Activated naive CD4-positive, alpha-beta T cell (primary cell): ENCODE data around the gene TMED4.
A peak's percentile ranks its signal among the peaks of the same experiment; 100 is the strongest.
"Not testable (repeated sequence)": the region's sequence is repeated elsewhere in the genome, so short reads cannot be mapped to it uniquely, and the experiment has no call there.

ENCODE experiments used
- DNase-seq, 4 experiments: peaks; one replicate each; lab custom pipeline; 2025; lab: John Stamatoyannopoulos, UW

Gene TMED4

DNA sequence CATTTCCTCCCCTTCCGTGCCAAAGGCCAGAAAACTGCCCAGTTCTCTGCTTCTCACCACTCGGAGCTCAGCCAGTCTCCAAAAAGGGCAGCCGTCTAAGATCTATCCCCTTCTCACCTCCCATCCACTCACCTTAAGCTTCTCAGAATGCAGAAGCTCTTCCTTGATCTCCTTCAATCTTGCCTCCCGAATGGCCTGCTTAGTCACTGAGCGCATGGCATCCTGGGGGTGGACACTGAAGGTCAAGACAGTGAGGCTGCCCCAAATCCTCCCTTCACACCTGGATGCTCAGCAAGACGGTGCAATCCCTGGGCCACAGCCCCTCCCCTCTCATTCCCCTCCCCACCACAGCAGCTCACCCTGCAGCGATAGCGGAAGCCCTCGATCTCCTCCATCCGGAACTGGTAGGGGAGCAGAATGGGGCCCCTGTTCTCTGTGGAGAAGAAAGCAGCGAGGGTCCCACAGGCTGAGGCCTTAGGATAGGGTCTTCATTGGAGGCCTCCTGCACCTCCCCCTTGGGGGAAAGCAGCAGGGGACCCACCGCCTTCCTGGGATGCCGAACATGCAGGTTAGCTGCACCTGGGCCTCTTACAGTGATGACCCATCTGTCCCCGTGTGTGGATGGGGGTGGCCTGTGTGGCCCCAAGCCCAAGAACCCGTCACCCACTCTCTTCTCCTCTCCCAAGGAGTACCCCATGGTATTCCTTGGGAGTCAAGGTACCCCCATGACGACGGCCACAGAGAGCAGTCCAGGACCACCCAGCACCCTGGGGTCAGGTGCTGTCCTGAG, 13.1 kb downstream of the TMED4 start:
- DNase-seq = no peak

- no peak for DNase-seq
Measured at GRCh38 chr7:44567884-44568283, 14.1 kb downstream of the TMED4 start.

DNA sequence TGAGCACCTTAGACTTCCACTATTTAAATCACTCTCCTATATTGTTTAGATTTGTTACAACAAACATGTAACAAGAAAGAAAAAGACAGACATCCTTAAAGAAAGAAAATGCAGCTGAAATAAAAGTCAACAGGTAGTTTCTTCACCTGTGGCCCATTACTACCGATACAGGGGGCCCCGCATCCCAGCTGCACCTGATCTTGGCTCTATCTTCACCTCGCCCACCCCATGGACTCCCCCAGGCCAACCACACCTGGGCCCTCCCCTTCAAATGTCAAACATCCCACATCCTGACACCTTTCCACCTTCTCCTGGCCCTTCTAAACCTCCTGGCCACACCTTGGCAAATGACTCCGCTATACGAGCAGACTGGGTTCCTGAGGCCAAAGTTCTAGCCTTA, 15.4 kb downstream of the TMED4 start:
- DNase-seq = no peak

DNA sequence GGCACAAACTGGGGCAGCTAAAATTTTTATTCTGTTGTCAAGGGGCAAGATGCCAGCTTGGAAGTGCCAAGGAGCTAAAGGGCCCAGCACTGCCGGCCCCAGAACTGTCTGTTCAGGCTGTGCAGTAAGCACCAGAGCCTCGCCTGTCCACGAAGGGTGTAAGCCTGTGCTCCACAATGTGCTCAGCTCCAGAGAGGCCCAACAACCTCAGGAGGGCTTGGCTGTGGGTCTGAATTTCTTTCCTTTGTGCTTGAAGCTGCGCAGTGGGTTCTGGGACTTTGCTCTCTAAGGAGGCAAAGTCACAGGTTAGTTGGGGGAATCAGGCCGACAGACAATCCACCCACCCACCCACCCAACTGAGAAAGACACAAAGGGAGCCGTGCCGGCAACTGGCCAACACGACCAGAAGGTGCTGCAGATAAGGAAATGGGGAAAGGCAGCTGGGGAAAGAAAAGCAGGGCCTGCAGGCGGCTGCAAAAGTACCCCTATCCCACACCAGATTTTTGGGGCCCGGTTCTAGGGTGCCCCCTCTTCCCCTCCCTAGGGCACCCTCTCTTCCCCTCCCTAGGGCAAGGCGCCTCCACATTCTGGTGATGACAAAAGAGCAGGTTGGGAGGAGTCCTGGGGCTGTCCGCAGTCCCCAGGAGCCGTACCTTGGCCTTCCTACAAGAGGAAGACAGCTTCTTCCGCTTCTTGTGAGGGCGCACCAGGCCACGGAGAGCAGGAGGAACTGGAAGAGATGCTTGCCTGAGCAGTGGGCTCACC, 16.1 kb downstream of the TMED4 start:
- DNase-seq = no peak

GRCh38 chr7:44565097-44565794, 16.8 kb downstream of the TMED4 start:
- DNase-seq = peak in 3 of 4 experiments; percentile 22 to 53 (median 36)

- no peak for DNase-seq
Measured at GRCh38 chr7:44564606-44565005, 17.4 kb downstream of the TMED4 start.

- no peak for DNase-seq
Measured at GRCh38 chr7:44563171-44563679, 18.8 kb downstream of the TMED4 start.

DNA sequence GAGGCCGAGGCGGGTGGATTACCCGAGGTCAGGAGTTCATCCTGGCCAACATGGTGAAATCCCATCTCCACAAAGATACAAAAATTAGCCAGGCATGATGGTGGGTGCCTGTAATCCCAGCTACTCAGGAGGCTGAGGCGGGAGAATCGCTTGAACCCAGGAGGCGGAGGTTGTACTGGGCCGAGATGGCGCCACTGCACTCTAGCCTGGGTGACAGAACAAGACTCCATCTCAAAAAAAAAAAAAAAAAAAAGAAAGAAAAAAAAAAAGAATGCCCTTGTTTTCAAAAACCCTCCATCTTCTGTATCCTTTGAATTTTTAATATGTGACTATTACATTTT, 19.4 kb downstream of the TMED4 start:
- not testable (repeated sequence) for DNase-seq

DNA sequence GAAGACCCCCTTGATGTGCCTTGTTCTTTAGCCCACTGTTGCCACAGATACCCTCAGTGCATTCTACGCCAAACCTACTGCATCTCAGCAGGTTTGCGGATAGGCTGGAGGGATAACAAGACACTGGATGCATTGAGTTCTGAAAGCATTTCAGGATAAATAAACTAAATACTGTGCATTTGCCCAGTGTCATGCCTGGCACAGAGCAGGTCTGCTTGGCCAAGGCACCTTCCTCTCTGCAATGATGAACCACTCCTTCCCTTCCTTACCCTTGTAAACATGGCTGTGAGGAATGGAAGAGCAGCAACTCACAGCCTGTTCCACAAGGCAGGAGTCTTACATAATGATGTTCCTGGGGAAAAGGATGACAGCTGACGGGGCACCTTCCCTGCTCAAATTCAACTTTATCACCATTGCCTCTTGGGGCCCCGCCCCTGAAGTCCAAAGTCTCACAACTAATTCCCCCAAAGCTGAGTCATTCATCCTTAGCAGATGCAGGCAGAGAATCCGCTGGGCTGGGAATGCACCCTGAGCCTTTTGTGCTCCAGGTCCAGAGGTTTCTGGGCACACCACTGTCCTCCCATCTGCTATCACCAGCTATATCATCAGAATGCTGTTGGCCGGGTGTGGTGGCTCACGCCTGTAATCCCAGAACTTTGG, 19.9 kb downstream of the TMED4 start:
- no peak for DNase-seq

DNA sequence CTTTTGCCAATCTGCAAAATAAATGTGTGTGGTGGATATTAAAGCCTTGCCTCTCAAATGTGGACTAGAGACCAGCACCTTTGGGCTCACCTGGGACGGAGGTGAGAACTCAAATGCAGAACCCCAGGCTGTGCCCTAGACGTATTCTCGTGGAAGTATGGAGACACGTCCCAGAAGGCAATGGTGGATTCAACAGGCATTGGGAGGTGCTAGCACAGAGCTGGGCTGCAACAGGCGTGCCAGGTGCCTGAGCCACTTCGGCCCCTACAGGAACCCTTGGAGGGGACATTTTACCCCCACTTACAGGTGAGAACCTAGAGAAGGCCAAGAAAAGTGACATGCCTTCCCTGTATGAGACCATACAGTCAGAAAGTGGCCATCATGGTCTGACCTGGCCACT, 20.6 kb downstream of the TMED4 start:
- DNase-seq = no peak

DNA sequence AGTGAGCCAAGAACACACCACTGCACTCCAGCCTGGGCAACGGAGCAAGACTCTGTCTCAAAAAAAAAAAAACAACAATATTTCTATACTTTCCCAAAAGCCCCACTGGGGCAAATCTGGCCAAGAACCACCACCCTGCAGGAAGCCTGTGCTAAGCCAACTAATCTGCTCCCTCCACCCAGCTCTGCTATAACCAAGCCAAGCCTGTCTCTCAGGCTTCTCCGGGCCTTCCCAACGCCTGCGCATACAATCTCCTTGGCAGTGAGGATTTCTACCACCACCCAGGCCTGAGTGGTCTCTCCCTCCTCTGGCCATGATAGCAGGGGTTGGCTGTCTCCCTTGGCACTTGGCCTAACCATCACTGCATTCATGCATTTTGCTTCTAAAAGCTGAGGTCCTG, 22.5 kb downstream of the TMED4 start:
- DNase-seq = no peak

GRCh38 chr7:44557485-44557884, 24.5 kb downstream of the TMED4 start:
- no peak for DNase-seq

GRCh38 chr7:44555350-44555749, 26.7 kb downstream of the TMED4 start:
- no peak for DNase-seq

DNA sequence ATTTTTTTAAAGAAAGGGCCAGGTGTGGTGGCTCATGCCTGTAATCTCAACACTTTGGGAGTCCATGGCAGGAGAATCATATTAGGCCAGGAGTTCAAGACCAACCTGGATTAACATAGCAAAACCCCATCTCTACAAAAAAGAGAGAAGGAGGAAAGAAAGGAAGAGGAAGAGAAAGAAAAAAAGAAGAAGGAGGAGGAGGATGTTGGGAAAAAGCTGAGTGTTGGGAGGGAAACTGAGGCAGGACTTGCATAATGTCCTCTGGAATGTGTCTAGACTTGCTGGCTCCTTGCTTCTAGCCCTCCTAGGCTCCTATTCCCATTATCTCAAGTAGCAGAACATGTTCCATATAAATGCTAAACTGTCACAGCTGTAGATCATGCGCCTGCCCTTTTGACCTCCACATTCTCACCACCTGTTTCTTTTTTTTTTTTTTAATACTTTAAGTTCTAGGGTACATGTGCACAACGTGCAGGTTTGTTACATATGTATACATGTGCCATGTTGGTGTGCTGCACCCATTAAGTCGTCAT, 29.5 kb downstream of the TMED4 start:
- DNase-seq = not testable (repeated sequence)

GRCh38 chr7:44549457-44549856, 32.6 kb downstream of the TMED4 start:
- DNase-seq = no peak

DNA sequence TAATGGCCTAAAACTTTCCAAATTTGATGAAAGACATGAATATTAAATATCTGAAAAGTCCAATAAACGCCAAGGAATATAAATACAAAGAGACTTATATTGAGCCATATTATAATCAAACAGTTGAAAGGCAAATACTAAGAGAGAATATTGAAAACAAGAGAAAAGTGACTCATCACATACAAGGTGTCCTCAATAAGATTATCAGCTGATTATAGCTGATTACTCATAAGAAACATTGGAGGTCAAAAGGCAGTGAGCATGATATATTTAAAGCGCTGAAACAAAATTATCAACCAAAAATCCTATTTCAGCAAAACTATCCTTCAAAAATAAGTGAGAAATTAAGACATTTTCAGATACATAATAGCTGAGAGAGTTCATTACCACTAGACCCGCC, 33.1 kb downstream of the TMED4 start:
- DNase-seq = no peak

- no peak for DNase-seq
Measured at GRCh38 chr7:44547536-44548231, 34.3 kb downstream of the TMED4 start.

GRCh38 chr7:44541876-44542610, 40.0 kb downstream of the TMED4 start:
- DNase-seq = no peak

- DNase-seq = no peak
Measured at GRCh38 chr7:44541028-44541869, 40.8 kb downstream of the TMED4 start, which contains the start of gene NPC1L1. Gene NPC1L1, minus strand, starts transcription at chr7:44541330. Its CDS starts 71 bp downstream, at chr7:44541259.
